ENCODE results near the gene SEMA3F. TPM values are rescaled to one million over a fixed set of nuclear protein-coding genes. Genes with fewer than 3 reads are reported as not detected.

SEMA3F gene
- total RNA-seq, 2 experiments from 2014 or later, result not detected

DNA sequence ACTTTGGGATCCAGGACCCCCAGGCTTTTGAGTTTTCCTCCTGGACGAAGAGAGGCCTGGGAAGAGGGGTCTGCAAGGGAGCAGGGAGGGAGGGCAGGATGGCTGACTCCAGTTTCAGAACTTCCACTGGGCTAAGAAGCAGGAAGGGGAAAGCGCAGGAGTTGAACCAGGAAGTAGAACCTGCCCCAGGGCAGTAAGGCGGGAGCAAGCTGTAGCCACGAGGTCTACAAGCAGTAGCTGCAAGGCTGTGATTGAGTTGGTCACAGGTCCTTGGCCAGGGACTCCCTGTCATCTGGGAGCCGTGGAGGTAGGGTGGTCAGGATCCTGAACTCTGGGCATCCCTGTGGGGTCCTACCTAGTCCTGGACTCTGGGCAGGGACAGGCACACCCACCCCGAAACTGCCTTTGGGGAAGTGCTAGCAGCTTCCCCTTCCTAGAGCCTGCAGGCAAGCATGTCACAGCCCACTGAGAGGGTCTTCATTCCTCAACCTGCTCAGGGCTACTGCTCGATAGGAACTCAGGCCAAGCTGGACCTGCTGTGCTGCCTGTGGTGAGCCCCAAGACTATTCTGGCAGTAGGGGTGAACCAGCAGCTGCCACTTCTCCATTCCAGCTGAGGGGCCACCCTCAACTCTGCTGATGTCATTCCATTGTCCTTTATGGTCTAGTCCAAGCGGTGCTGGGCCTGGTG, 75.1 kb downstream of the SEMA3F start:
- CTCF ChIA-PET, result interaction anchor here (11.1 to 17.4 kb wide), 2 partner anchors 16 to 36 kb away, joined by 175 to 212 read pairs; no protein-coding TSS in a partner anchor
- Mint-ChIP-seq H3K27me3 (peaks cover 2% of the 10 kb centered on the region), H3K27ac (no peak overlapping the region), H3K9me3 (no peaks in the 10 kb centered on the region), H3K4me3 (no peak overlapping the region), H3K4me1 (peaks cover 42% of the 10 kb centered on the region), H3K36me3 (ENCODE audit: low read depth) (no peaks in the 10 kb centered on the region)
- DNase-seq, result no peak
- POLR2A ChIA-PET, result no interaction called here

DNA sequence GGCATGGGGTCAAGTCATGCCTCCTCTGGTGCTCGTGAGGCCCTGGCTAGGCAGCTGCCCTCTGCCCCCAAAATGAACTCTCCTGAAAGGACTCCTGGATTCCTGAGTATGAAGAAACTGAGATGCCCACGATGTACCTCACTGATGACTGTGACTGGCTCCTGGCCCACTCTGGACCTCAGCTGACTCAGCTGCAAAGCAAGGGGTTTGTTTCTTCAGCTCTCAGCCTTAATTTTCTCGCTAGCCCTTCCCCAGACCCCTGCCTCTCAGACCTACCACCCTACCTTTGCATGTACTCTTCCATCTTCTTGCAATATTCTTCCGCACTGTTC, 75.6 kb downstream of the SEMA3F start:
- no peak for DNase-seq
- Mint-ChIP-seq H3K9me3 (no peaks in the 10 kb centered on the region), H3K36me3 (ENCODE audit: low read depth) (no peaks in the 10 kb centered on the region), H3K27me3 (no peaks in the 10 kb centered on the region), H3K27ac (no peak overlapping the region), H3K4me3 (no peak overlapping the region), H3K4me1 (peaks cover 43% of the 10 kb centered on the region)
- ChIA-PET CTCF (interaction anchor here (11.1 to 17.4 kb wide), 2 partner anchors 15 to 36 kb away, joined by 175 to 212 read pairs; no protein-coding TSS in a partner anchor), POLR2A (no interaction called here)

GRCh38 chr3:50231581-50231980, 76.5 kb downstream of the SEMA3F start:
- CTCF ChIA-PET, result interaction anchor here (11.1 kb wide), 1 partner anchor 15 kb away, joined by 212 read pairs; no protein-coding TSS in a partner anchor
- POLR2A ChIA-PET, result no interaction called here
- no peak overlapping the region for H3K4me3 Mint-ChIP-seq

DNA sequence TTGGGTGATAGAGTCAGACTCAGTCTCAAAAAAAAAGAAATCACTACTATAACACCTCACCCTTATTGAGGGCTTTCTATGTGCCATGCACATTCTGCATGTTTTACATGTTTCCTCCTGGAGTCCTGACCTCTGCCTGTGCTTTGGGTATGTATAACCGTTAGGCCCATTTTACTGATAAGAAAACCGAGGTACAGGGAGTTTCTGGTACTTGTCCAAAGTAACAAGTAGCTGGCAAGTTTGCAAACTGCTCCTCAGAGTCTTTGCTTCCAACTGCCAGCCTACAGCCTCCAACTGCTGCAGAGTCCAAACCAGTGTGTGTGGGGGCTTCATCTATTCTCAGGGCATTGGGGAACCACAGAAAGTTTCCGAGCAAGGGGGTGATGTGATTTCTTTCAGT, 77.2 kb downstream of the SEMA3F start:
- no peak overlapping the region for H3K4me3 Mint-ChIP-seq
- H3K27ac Mint-ChIP-seq, result no peak overlapping the region
- DNase-seq, result no peak
- H3K9me3 Mint-ChIP-seq, result no peaks in the 10 kb centered on the region
- H3K36me3 Mint-ChIP-seq (ENCODE audit: low read depth), result peaks cover 11% of the 10 kb centered on the region
- H3K27me3 Mint-ChIP-seq, result no peaks in the 10 kb centered on the region
- peaks cover 31% of the 10 kb centered on the region for H3K4me1 Mint-ChIP-seq
- CTCF ChIA-PET, result interaction anchor here (11.1 kb wide), 1 partner anchor 14 kb away, joined by 212 read pairs; no protein-coding TSS in a partner anchor
- POLR2A ChIA-PET, result no interaction called here

More at GRCh38 chr3:50231581-50231980, 76.5 kb downstream of the SEMA3F start:
- Mint-ChIP-seq H3K27me3 (no peaks in the 10 kb centered on the region), H3K9me3 (no peaks in the 10 kb centered on the region), H3K27ac (no peak overlapping the region), H3K4me1 (peaks cover 37% of the 10 kb centered on the region), H3K36me3 (ENCODE audit: low read depth) (peaks cover 4% of the 10 kb centered on the region)
- DNase-seq, result no peak

DNA sequence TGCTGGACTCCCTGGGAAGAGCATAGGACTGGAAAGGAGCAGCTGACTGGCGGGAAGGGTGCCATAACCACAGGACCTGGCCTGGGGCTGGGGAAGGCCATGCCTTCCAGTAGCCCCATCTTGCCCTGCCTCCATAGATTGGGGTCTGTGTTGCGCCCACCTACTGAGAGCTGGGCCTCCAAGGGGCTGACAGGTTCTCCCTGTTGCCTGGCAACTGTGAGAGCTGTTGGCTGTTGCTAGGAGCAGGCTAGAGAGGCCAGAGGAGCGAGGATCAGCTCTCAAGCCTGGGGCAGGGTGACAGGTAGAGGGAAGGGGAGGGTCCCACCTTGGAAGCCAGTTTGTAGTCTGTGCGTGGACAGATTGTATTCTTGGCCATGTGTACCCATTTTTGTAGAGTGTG, 78.1 kb downstream of the SEMA3F start:
- Mint-ChIP-seq H3K9me3 (no peaks in the 10 kb centered on the region), H3K4me1 (peaks cover 29% of the 10 kb centered on the region), H3K27me3 (no peaks in the 10 kb centered on the region), H3K27ac (no peak overlapping the region), H3K36me3 (ENCODE audit: low read depth) (peaks cover 20% of the 10 kb centered on the region), H3K4me3 (no peak overlapping the region)
- DNase-seq, result no peak
- POLR2A ChIA-PET, result no interaction called here
- CTCF ChIA-PET, result interaction anchor here (0.6 to 11.1 kb wide), 3 partner anchors 13 to 310 kb away, joined by 4 to 212 read pairs (median 17); no protein-coding TSS in a partner anchor

DNA sequence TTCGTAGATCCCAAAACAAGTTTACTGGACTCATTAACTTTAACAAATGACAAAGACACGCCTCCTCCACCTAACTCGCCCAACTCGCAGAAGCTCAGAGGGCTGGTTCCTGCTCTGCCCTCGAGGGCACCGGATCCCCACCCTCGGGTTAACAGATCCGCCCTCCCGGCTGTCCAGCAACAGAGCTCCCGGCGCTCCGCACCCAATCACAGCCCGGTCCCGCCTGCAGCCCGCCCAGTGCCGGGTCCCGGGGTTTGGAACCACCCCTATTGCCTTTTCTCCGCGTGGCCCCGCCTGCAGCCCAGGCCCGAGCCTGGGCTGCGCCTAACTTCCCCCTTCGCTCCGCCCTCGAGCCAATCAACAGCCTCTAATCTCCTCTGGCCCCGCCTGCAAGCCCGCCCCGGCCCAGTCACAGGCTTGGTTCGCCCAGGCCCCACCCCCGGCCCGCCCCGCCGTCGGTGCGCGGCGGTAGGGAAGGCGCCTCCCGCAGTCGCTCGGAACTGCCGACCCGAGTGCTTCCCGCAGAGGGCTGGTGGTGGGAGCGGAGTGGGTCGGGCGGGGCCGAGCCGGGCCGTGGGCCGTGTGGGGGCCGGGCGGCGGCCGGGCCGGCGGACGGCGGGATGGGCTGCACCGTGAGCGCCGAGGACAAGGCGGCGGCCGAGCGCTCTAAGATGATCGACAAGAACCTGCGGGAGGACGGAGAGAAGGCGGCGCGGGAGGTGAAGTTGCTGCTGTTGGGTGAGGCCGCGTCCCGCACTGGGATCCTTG, 80.8 kb downstream of the SEMA3F start, which contains the start of gene GNAI2:
TSS of gene GNAI2 (plus strand) at position 489 of the 768 bp plus-strand sequence. CDS start at position 621, 132 bp downstream.
- CTCF ChIA-PET, result interaction anchor here (0.7 to 4.3 kb wide), 12 partner anchors 9 to 101 kb away, joined by 3 to 42 read pairs (median 4); partner anchors contain the start of genes HYAL3 and NAA80
- peak; percentile 99 for DNase-seq
- peak within 1 kb of the TSS; percentile 97 for H3K27ac Mint-ChIP-seq

GRCh38 chr3:50236484-50237132, 81.5 kb downstream of the SEMA3F start:
- CTCF ChIA-PET, result interaction anchor here (0.9 to 4.3 kb wide), 9 partner anchors 10 to 101 kb away, joined by 3 to 42 read pairs (median 5); partner anchors contain the start of genes HYAL3 and NAA80
- H3K27me3 Mint-ChIP-seq, result no peaks in the 10 kb centered on the region

More for the DNA sequence above, 80.8 kb downstream of the SEMA3F start, which contains the start of gene GNAI2:
- Mint-ChIP-seq H3K9me3 (no peaks in the 10 kb centered on the region), H3K36me3 (ENCODE audit: low read depth) (peaks cover 39% of the 10 kb centered on the region), H3K4me3 (peak within 1 kb of the TSS; percentile 93), H3K27me3 (no peaks in the 10 kb centered on the region), H3K4me1 (peaks cover 42% of the 10 kb centered on the region)
- POLR2A ChIA-PET, result interaction anchor here (0.6 to 2.0 kb wide), 3 partner anchors 11 to 66 kb away, joined by 3 to 8 read pairs (median 5); no protein-coding TSS in a partner anchor

DNA sequence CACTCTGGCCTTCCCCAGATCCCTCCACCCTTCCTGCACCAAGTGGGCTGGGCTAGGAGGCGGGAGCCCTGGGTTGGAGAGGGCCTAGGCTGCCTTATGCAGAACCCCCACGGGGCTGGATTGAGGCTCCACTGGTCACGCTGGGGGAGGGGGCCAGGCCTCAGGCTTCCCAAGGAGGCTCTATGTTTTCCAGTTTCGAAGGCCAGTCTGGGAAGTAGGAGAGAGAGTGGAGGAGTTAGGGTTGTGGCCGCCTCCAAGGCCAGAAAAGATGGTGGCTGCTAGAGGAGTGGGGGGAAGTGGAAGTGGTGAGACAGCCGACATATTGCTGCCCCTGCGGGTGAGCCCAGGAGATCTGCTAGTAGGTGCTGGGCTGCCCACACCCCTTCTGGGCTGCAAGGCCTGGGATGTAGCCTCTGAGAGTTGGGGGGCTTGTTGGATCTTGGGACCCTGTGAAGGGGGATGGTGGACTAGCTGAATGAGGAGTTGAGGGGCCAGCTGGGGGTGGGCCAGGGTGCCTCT, 82.1 kb downstream of the SEMA3F start:
- peak overlapping the region; percentile 97 for H3K27ac Mint-ChIP-seq
- peak; percentile 55 for DNase-seq
- peaks cover 44% of the 10 kb centered on the region for H3K36me3 Mint-ChIP-seq (ENCODE audit: low read depth)
- ChIA-PET POLR2A (interaction anchor here (0.7 to 1.2 kb wide), 3 partner anchors 10 to 297 kb away, joined by 3 to 6 read pairs (median 6); no protein-coding TSS in a partner anchor), CTCF (interaction anchor here (1.1 to 4.3 kb wide), 3 partner anchors 10 to 23 kb away, joined by 4 to 42 read pairs (median 24); no protein-coding TSS in a partner anchor)
- no peaks in the 10 kb centered on the region for H3K27me3 Mint-ChIP-seq
- peak overlapping the region; percentile 93 for H3K4me3 Mint-ChIP-seq
- H3K9me3 Mint-ChIP-seq, result no peaks in the 10 kb centered on the region
- H3K4me1 Mint-ChIP-seq, result peaks cover 54% of the 10 kb centered on the region

More at GRCh38 chr3:50236484-50237132, 81.5 kb downstream of the SEMA3F start:
- peaks cover 48% of the 10 kb centered on the region for H3K4me1 Mint-ChIP-seq
- peaks cover 44% of the 10 kb centered on the region for H3K36me3 Mint-ChIP-seq (ENCODE audit: low read depth)
- peak overlapping the region; percentile 97 for H3K27ac Mint-ChIP-seq
- POLR2A ChIA-PET, result interaction anchor here (2.0 kb wide), 1 partner anchor 10 kb away, joined by 8 read pairs; no protein-coding TSS in a partner anchor
- H3K4me3 Mint-ChIP-seq, result peak overlapping the region; percentile 93
- no peaks in the 10 kb centered on the region for H3K9me3 Mint-ChIP-seq
- DNase-seq, result no peak

GRCh38 chr3:50237754-50238548, 82.8 kb downstream of the SEMA3F start:
- Mint-ChIP-seq H3K9me3 (no peaks in the 10 kb centered on the region), H3K27me3 (no peaks in the 10 kb centered on the region), H3K4me3 (peak overlapping the region; percentile 93), H3K36me3 (ENCODE audit: low read depth) (peaks cover 44% of the 10 kb centered on the region), H3K27ac (peak overlapping the region; percentile 97), H3K4me1 (peaks cover 61% of the 10 kb centered on the region)
- CTCF ChIA-PET, result interaction anchor here (1.8 to 4.3 kb wide), 3 partner anchors 10 to 22 kb away, joined by 4 to 42 read pairs (median 24); no protein-coding TSS in a partner anchor
- DNase-seq, result peak; percentile 93
- POLR2A ChIA-PET, result interaction anchor here (0.7 to 1.2 kb wide), 3 partner anchors 9 to 298 kb away, joined by 3 to 6 read pairs (median 6); no protein-coding TSS in a partner anchor

DNA sequence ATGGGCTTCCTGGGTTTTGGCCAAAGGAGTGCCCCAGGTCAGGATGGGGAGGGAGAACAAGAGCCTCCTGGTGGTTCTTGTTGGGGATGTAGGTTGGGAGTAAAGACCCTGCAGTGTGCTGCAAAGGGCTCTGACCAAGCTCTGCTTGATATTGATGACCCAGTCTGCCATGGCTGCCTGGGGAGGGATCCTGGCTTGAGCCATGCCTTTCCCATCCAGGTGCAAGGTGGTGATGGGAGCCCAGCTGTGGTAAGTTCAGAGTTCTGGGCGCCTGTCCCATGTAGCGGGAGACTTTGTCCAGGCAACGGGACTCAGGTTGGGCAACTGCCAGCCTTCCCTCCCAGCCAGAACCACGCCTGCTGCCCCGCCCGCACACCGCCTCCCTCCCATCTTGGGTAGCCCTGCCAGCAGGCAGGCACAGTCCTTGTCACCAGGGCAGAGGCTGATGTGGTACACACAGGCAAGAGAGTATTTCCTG, 83.5 kb downstream of the SEMA3F start:
- Mint-ChIP-seq H3K27me3 (no peaks in the 10 kb centered on the region), H3K36me3 (ENCODE audit: low read depth) (peaks cover 46% of the 10 kb centered on the region), H3K4me1 (peaks cover 65% of the 10 kb centered on the region), H3K27ac (peak overlapping the region; percentile 97), H3K9me3 (no peaks in the 10 kb centered on the region), H3K4me3 (peak overlapping the region; percentile 93)
- ChIA-PET CTCF (interaction anchor here (0.6 to 4.3 kb wide), 3 partner anchors 9 to 22 kb away, joined by 4 to 42 read pairs (median 4); no protein-coding TSS in a partner anchor), POLR2A (interaction anchor here (0.7 to 1.2 kb wide), 2 partner anchors 11 to 1158 kb away, joined by 3 read pairs; no protein-coding TSS in a partner anchor)
- no peak for DNase-seq
